Peyer's patch (tissue), 4 donors: ENCODE measurements around the gene CACNA2D3.

Experiments
- POLR2A ChIP-seq, 2 donors: fragments of 450-650 bp; IDR thresholded peaks; one replicate each; pipeline ENCODE4 v1.5.1; 2017; ENCODE audit warnings: antibody characterized with exemption in 2 of 2, mild to moderate bottlenecking in 2 of 2, moderate library complexity in 2 of 2
- TF ChIP-seq, protein P1 (sequence below), 6 experiments: fragments of 450-650 bp in 4 of 6; fragments of 200-600 bp in 2 of 6; sonication (generic) in 1 of 6; IDR thresholded peaks; one replicate each; pipeline ENCODE4 v1.5.1; 2017 to 2019; ENCODE audit warnings: antibody characterized with exemption in 6 of 6, mild to moderate bottlenecking in 3 of 6, moderate library complexity in 1 of 6

DNA sequence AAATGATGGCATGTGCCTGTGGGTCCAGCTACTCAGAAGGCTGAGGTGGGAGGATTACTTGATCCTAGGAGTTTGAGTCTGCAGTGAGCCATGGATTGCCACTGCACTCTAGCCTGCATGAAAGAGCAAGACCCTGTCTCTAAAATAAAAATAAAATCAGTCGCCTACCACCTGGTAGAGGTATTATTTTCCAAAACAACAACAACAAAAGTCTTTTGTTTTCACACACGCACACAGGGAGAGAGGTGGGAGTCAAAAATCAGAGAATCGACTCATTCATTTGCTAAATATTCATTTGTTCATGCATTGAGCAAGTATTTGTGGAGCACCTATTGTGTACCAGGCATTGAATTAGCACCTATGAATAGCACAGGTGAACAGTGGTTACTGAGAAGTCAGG is 587.4 kb downstream of the CACNA2D3 start:
- TF ChIP-seq, protein P1, sequence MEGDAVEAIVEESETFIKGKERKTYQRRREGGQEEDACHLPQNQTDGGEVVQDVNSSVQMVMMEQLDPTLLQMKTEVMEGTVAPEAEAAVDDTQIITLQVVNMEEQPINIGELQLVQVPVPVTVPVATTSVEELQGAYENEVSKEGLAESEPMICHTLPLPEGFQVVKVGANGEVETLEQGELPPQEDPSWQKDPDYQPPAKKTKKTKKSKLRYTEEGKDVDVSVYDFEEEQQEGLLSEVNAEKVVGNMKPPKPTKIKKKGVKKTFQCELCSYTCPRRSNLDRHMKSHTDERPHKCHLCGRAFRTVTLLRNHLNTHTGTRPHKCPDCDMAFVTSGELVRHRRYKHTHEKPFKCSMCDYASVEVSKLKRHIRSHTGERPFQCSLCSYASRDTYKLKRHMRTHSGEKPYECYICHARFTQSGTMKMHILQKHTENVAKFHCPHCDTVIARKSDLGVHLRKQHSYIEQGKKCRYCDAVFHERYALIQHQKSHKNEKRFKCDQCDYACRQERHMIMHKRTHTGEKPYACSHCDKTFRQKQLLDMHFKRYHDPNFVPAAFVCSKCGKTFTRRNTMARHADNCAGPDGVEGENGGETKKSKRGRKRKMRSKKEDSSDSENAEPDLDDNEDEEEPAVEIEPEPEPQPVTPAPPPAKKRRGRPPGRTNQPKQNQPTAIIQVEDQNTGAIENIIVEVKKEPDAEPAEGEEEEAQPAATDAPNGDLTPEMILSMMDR (IDR thresholded peaks at IDR 0.05): no peak
- TF ChIP-seq POLR2A (IDR thresholded peaks at IDR 0.05): no peak
